KOPT-K1 (cell line): ENCODE measurements around the gene ZC3H12A.

Experiments used
- H3K27ac ChIP-seq: fragments of 200-600 bp; sonication (generic); 2 replicates; pipeline ENCODE4 v1.5.1; 2016; ENCODE audit warnings: antibody characterized with exemption, mild to moderate bottlenecking, low read depth, low read length; ENCODE audit not compliant: poor library complexity, severe bottlenecking
- H3K36me3 ChIP-seq: fragments of 200-600 bp; sonication (generic); 2 replicates; pipeline ENCODE4 v1.5.1; 2017; ENCODE audit warnings: antibody characterized with exemption, mild to moderate bottlenecking, low read length, moderate library complexity; ENCODE audit not compliant: insufficient read depth
- H3K9me3 ChIP-seq: fragments of 200-600 bp; sonication (generic); 2 replicates; pipeline ENCODE4 v1.5.1; 2017; ENCODE audit warnings: antibody characterized with exemption, low read length, mild to moderate bottlenecking; ENCODE audit not compliant: insufficient read depth, poor library complexity, severe bottlenecking

Gene ZC3H12A

DNA sequence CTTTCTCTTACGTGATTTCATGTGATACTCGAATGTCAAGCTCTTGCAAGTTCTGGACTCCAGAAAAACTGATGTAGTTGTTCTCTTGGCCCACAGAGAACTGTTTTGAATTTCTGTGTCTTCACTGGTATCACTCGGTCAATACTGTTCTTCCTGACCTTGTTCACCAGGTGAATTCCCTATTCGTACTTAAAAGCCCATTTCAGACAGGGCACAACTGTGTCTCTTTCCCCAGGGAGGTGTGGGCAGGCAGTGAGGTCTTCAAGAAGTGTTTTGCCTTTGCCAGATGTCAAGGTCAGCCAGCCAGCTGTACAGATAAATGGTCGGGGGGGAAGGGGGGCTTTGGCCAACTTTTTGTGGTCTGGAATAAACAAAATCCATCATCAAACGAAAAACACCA, 27.5 kb upstream of the ZC3H12A start:
- Histone ChIP-seq H3K9me3 (no peaks in the 10 kb centered on the region), H3K36me3 (no peaks in the 10 kb centered on the region), H3K27ac (no peak overlapping the region)

DNA sequence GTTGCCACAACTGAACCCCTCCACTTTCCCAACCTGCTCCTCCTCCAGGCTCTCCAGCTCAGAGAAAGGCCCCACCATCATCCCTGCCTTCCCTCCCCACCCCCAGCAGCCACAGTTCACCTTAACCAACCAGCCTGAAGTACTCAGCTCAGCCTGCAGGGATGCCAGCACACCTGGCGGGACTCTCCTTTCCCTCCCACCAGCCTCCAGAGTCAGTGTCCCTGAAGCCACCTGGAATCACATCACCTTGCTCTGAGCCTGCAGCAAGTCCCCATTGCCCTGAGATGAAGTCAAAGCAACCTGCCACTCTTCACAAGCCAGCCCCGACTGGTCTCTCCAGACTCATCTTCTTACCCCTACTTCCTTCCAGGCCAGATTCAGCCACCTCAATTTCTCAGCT, 26.2 kb upstream of the ZC3H12A start:
- H3K36me3 ChIP-seq = no peaks in the 10 kb centered on the region
- no peaks in the 10 kb centered on the region for H3K9me3 ChIP-seq
- no peak overlapping the region for H3K27ac ChIP-seq

DNA sequence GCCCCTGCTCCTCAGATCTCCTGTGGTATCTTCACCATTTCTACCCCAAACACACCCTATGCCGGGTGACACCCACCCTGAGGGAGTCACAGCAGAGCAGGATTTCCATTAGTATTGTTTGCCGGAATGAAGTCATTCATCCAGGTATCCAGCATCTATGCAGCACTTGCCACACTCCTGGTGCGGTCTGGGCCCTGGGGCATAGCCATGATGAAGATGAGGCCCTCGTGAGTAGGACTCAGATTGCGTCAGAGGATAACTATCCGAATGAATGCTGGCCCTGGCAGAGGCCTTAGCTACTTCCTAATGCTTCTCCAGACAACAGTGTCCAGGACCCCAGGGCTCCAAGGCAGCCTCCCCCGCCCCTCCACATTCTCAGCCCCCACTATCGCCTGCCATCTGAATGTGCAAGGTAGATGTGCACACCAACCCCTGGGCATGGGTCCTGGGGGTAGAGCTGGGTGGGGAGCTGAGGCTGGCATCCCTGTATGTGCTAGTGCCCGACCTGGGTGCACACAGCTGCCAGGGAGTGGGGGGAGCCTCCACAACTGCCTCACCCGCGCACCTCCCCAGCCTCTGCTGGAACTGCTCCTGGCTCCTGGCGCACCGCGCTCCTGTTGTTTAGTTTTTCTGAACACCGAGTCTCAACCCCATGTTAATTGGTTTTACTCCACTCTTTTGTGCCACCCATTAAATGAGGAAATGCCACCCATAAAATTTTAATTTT, 25.5 kb upstream of the ZC3H12A start:
- H3K36me3 ChIP-seq = no peaks in the 10 kb centered on the region
- no peaks in the 10 kb centered on the region for H3K9me3 ChIP-seq
- no peak overlapping the region for H3K27ac ChIP-seq

DNA sequence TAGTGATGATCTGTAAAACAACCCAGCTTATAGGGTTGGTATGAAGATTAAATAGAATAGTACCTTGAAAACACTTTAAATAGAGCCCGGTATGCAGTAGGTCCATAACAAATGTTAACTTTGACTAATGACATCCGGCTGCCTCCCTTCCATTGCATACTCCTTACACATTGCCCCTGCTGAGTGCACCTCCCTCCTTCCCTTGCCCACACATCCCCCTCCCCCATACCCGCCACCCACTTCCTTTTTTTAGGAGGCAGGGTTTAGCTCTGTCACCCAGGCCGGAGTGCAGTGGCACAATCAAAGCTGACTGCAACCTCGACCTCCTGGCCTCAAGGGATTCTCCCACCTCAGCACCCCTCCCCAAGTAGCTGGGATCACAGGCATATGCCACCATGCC, 24.4 kb upstream of the ZC3H12A start:
- Histone ChIP-seq H3K27ac (no peak overlapping the region), H3K9me3 (no peaks in the 10 kb centered on the region), H3K36me3 (no peaks in the 10 kb centered on the region)

DNA sequence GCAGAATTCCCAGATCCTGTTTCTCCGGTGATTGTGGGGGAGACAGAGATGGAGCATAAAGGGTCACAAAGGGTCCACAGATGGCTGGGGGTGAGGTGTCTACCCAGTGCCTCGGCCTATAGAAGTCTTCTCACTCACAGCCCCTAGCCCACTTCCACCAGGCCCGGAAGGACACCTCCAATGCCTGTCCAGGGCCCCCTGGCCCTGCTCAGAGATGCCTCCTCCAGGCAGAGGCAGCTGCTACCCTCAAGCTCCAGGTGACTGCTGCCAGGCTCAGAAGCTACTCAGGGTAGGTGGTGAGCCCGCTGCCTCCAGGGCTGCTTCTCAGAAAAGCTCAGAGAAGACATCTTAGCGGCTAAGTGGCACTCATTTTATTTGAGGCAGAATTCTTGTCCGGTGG, 22.0 kb upstream of the ZC3H12A start:
- Histone ChIP-seq H3K9me3 (no peaks in the 10 kb centered on the region), H3K36me3 (no peaks in the 10 kb centered on the region), H3K27ac (no peak overlapping the region)

DNA sequence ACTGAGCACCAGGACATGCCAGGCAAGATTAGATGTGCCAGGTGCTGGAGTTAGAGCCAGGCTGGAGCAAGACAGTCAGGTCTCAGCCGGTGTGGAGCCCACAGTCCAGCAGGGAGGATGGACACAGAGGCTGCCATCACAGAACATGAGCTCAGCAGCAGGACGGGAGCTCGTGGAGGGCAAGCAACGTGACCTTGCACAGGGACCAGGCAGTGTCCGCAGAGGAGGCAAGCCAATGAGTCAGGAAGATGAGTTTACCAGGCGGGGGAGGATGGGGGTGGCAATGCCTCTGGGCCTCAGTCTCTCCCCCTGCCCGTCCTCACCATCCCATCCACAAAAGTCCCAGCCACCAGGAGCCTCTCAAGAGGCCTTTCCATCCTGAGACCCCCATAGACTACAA, 20.7 kb upstream of the ZC3H12A start:
- Histone ChIP-seq H3K9me3 (no peaks in the 10 kb centered on the region), H3K27ac (no peak overlapping the region), H3K36me3 (no peaks in the 10 kb centered on the region)

DNA sequence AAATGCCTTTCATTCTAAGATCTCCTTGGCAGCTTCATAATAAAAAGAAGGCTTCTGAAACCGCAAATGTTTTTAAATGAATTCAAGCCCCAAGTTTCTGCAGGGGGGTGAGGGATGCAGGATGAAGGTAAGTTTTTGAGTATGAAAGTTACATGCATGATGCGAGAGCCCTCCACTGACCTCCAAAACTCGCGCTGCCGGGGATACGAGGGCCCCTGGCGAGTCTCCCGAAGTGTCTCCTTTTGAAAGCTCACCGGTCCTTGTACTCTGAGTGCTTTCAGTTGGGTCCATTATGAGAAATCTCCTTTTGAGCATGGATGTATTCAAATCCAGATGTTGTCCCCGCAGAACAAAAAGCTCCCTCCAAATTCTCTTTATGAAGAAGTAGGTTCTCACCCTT, 18.9 kb upstream of the ZC3H12A start:
- H3K36me3 ChIP-seq = no peaks in the 10 kb centered on the region
- H3K9me3 ChIP-seq = no peaks in the 10 kb centered on the region
- H3K27ac ChIP-seq = no peak overlapping the region

DNA sequence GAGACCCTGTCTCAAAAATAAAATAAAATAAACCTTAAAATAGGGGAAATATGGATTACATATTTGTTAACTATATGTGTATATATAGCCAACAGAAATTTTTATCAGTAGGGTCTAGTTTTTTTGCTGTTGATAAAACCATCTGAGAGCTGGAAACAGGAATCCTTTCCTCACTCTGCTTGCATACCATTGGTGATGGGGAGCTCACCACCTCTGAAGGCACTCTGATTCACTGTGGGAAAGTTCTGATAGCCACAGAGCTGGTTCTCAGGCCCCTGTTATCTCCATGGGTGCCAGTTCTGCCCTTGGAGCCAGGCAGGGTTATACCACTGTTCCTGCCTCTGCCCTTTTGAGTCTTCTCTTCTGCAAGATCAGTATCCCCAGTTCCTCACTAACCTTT, 17.8 kb upstream of the ZC3H12A start:
- no peaks in the 10 kb centered on the region for H3K9me3 ChIP-seq
- no peaks in the 10 kb centered on the region for H3K36me3 ChIP-seq
- no peak overlapping the region for H3K27ac ChIP-seq

DNA sequence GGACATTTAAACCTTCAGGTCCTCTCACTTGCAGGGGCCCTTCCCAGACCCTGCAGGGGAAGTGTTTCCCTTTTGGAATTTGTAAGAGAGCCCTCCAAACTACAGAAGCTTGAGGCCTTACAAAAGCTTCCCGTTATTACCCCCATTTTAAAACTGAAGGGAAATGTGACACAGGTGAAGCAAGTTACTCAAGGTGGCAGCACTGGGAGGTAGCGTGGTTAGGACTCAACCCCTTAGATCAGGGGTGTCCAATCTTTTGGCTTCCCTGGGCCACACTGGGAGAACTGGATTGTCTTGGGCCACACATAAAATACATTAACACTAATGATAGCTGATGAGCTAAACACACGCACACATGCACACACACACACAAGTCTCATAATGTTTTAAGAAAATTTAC, 15.8 kb upstream of the ZC3H12A start:
- Histone ChIP-seq H3K27ac (no peak overlapping the region), H3K9me3 (no peaks in the 10 kb centered on the region), H3K36me3 (no peaks in the 10 kb centered on the region)

DNA sequence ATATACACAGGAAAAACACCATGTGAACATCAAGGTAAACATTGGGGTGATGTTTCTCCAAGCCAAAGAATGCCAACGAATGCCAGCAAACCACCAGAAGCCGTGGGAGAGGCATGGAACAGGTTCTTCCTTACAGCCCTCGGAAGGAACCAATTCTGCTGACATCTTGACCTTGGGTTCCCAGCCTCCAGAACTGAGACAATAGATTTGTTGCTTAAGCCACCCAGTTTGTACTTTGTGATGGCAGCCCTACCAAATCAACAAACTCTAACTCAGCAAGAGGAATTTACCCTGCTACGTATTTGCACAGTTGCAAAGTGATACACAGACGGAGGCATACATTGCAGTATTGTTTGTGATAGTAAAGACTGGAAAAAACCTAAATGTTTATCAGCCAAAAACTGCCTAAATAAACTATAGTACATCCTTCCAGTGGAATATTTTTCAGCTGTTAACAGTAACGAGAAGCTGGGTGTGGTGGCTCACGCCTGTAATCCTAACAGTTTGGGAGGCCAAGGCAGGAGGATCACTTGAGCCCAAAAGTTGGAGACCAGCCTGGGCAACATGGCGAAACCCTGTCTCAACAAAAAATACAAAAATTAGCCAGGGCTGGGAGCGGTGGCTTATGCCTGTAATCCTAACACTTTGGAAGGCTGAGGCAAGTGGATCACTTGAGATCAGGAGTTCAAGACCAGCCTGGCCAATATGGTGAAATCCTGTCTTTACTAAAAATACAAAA, 12.5 kb upstream of the ZC3H12A start:
- H3K27ac ChIP-seq = no peak overlapping the region
- no peaks in the 10 kb centered on the region for H3K9me3 ChIP-seq
- no peaks in the 10 kb centered on the region for H3K36me3 ChIP-seq

DNA sequence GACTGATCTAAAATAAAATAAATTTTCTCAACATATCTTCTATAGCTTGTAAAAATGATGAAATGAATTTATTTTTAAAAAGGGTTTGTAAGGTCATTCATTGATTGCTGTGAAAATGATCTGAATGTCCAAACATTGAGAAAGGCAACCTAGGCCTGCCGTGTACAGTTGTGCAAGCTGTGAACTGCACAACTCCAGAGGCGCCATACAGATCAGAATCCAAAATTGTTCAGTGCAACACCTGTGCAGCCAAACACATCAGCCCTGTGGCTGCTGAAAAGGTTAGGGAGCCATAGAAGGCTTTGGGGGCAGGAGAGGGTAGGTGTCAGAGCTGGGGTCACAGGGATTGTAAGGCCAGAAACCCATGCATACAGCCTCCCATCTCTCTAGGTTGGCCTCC, 9.9 kb upstream of the ZC3H12A start:
- Histone ChIP-seq H3K27ac (no peak overlapping the region), H3K36me3 (no peaks in the 10 kb centered on the region), H3K9me3 (no peaks in the 10 kb centered on the region)

DNA sequence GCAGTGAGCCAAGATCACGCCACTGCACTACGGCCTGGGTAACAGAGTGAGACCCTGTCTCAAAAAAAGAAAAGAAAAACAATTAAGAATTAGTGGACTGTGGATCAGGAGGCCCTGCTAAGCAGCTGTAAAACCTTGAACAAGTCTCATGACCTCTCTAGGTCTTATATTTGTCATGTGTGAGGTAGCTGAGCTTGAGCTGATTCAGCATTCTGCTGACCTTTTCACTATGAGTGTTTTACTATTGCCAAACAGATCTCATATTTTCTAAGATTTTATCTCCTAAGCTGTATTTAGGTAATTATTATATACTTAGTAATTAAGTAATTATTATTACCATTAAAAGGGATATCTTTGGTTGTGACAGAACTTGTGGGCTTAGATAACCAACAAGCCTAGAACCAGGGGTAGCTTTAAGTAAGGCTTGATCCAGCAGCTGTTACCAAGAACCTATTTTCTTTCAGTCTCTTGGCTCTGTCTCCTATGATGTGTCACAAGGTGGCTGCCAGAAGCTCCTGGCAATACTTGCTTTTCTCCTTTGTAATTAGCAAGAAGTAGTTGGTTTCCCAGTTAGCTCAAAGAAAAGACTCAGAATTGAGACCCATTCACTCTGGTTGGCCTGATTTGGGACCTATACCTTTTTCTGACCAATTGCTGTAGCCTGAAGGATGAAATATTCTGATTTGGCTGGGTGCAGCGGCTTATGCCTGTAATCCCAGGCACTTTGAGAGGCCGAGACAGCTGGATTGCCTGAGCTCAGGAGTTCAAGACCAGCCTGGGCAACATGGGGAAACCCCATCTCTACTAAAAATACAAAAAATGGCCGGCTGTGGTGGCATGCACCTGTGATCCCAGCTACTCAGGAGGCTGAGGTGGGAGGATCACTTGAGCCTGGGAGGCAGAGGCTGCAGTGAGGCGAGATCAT, 8.5 kb upstream of the ZC3H12A start:
- H3K36me3 ChIP-seq = no peaks in the 10 kb centered on the region
- no peaks in the 10 kb centered on the region for H3K9me3 ChIP-seq
- H3K27ac ChIP-seq = no peak overlapping the region

DNA sequence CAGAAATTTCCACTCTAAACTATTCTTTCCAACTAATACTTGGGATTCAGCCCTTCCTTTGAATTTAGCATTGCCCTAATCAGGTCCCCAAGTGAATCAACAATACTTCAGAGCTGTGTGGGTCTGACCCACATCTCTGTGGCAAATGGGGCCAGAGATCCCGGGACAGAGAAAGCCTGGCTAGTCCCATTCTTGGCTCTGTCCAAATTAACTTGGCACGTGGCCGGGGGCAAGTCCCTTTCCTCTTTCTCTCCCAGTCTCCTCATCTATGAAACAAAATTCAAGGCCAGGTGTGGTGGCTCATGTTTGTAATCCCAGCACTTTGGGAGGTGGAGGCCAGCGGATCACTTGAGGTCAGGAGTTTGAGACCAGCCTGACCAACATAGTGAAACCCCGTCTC, 6.3 kb upstream of the ZC3H12A start:
- Histone ChIP-seq H3K9me3 (no peaks in the 10 kb centered on the region), H3K36me3 (no peaks in the 10 kb centered on the region), H3K27ac (no peak overlapping the region)

DNA sequence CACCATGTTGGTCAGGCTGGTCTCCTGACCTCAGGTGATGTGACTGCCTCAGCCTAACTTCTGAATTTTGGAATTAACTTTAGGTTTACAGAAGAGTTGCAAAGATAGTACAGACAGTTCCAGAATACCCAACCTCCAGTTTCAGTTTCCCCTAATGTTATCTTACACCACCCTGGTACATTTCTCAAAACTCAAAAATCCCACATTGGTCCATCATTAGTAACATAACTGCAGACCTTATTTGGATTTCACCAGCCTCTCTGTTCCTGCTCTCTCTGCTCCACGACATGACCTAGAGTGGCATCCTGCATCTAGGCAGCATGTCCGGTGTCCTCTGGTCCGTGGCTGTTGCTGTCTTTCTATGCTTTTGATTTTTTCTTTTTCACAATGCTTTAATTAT, 5.0 kb upstream of the ZC3H12A start:
- no peaks in the 10 kb centered on the region for H3K36me3 ChIP-seq
- no peaks in the 10 kb centered on the region for H3K9me3 ChIP-seq
- no peak overlapping the region for H3K27ac ChIP-seq
